H9 (cell line): ENCODE results near the gene EVC. TPM values are rescaled to one million over a fixed set of nuclear protein-coding genes. Genes with fewer than 3 reads are reported as not detected.

Experiments used
- DNase-seq: peaks from one replicate; pipeline ENCODE4 v3.0.0-alpha.2; 2017
- H2AFZ ChIP-seq: one replicate; pipeline ENCODE4 v1.6.1; 2013; ENCODE audit warnings: mild to moderate bottlenecking, low read length, control low read depth, moderate library complexity
- H2AK5ac ChIP-seq: 2 replicates; pipeline ENCODE4 v1.6.1; 2013; ENCODE audit warnings: low read length, control low read depth, mixed read lengths; ENCODE audit not compliant: insufficient read length
- H2BK120ac ChIP-seq: one replicate; pipeline ENCODE4 v1.6.1; 2013; ENCODE audit warnings: low read depth, mild to moderate bottlenecking, low read length, control low read depth, inconsistent platforms; ENCODE audit not compliant: poor library complexity, severe bottlenecking
- H2BK12ac ChIP-seq: 2 replicates; pipeline ENCODE4 v1.6.1; 2013; ENCODE audit warnings: low read length, control low read depth, mixed read lengths, low read depth; ENCODE audit not compliant: insufficient read length
- H2BK15ac ChIP-seq: 2 replicates; pipeline ENCODE4 v1.6.1; 2013; ENCODE audit warnings: low read depth, low read length, control low read depth
- H2BK20ac ChIP-seq: one replicate; pipeline ENCODE4 v1.6.1; 2013; ENCODE audit warnings: low read depth, mild to moderate bottlenecking, low read length, control low read depth, inconsistent platforms; ENCODE audit not compliant: poor library complexity, severe bottlenecking
- H2BK5ac ChIP-seq: 2 replicates; pipeline ENCODE4 v1.6.1; 2013; ENCODE audit warnings: low read length, control low read depth, mixed read lengths; ENCODE audit not compliant: insufficient read length
- H3K14ac ChIP-seq: 2 replicates; pipeline ENCODE4 v1.6.1; 2013; ENCODE audit warnings: low read length, control low read depth; ENCODE audit not compliant: insufficient read depth
- H3K18ac ChIP-seq: 2 replicates; pipeline ENCODE4 v1.6.1; 2013; ENCODE audit warnings: low read depth, mild to moderate bottlenecking, mixed read lengths, low read length, control low read depth; ENCODE audit not compliant: insufficient read length
- H3K23ac ChIP-seq: 2 replicates; pipeline ENCODE4 v1.6.1; 2013; ENCODE audit warnings: low read length, control low read depth, mixed read lengths, low read depth; ENCODE audit not compliant: insufficient read length
- H3K23me2 ChIP-seq: 2 replicates; pipeline ENCODE4 v1.6.1; 2013; ENCODE audit warnings: low read depth, mild to moderate bottlenecking, mixed read lengths, low read length, control low read depth; ENCODE audit not compliant: insufficient read length, poor library complexity, severe bottlenecking
- H3K27ac ChIP-seq: 2 replicates; pipeline ENCODE4 v1.5.1; 2013; ENCODE audit warnings: low read length, control low read depth, mixed read lengths, low read depth; ENCODE audit not compliant: insufficient read length
- H3K27me3 ChIP-seq: 2 replicates; pipeline ENCODE4 v1.6.1; 2013; ENCODE audit warnings: low read length, control low read depth, inconsistent platforms; ENCODE audit not compliant: insufficient read depth
- H3K4ac ChIP-seq: 2 replicates; pipeline ENCODE4 v1.6.1; 2013; ENCODE audit warnings: low read depth, mild to moderate bottlenecking, control low read depth, inconsistent platforms, low read length, moderate library complexity
- H3K4me1 ChIP-seq: 2 replicates; pipeline ENCODE4 v1.6.1; 2013; ENCODE audit warnings: low read length, control low read depth, inconsistent platforms; ENCODE audit not compliant: insufficient read depth
- H3K4me2 ChIP-seq: 2 replicates; pipeline ENCODE4 v1.6.1; 2013; ENCODE audit warnings: low read length, control low read depth, mixed read lengths; ENCODE audit not compliant: insufficient read length, insufficient read depth
- H3K56ac ChIP-seq: 2 replicates; pipeline ENCODE4 v1.6.1; 2013; ENCODE audit warnings: low read depth, mild to moderate bottlenecking, mixed read lengths, low read length, control low read depth; ENCODE audit not compliant: insufficient read length
- H3K79me1 ChIP-seq: 2 replicates; pipeline ENCODE4 v1.6.1; 2013; ENCODE audit warnings: low read depth, mild to moderate bottlenecking, moderate library complexity, low read length, control low read depth, inconsistent platforms; ENCODE audit not compliant: insufficient read depth, poor library complexity, severe bottlenecking
- H3K79me2 ChIP-seq: 2 replicates; pipeline ENCODE4 v1.6.1; 2013; ENCODE audit warnings: low read length, control low read depth, inconsistent platforms; ENCODE audit not compliant: insufficient read depth
- H3K9ac ChIP-seq: 2 replicates; pipeline ENCODE4 v1.6.1; 2013; ENCODE audit warnings: low read length, control low read depth, mixed read lengths; ENCODE audit not compliant: insufficient read length; ENCODE audit errors: extremely low read depth
- H3K9me3 ChIP-seq: one replicate; pipeline ENCODE4 v1.6.1; 2013; ENCODE audit warnings: low read depth, low read length, inconsistent platforms; ENCODE audit not compliant: control insufficient read depth
- H3T11ph ChIP-seq: one replicate; pipeline ENCODE4 v1.6.1; 2013; ENCODE audit warnings: mild to moderate bottlenecking, low read length, control low read depth, inconsistent platforms
- H4K20me1 ChIP-seq: one replicate; pipeline ENCODE4 v1.6.1; 2013; ENCODE audit not compliant: control insufficient read depth, insufficient read length, insufficient read depth
- H4K5ac ChIP-seq: 2 replicates; pipeline ENCODE4 v1.6.1; 2013; ENCODE audit warnings: low read depth, mild to moderate bottlenecking, mixed read lengths, low read length, control low read depth; ENCODE audit not compliant: insufficient read length
- H4K8ac ChIP-seq: replicated peaks from 2 replicates; pipeline ENCODE4 v1.6.1; 2013; ENCODE audit warnings: low read length, control low read depth, mixed read lengths, low read depth; ENCODE audit not compliant: insufficient read length
- H4K91ac ChIP-seq: 2 replicates; pipeline ENCODE4 v1.6.1; 2013; ENCODE audit warnings: low read depth, mild to moderate bottlenecking, moderate library complexity, mixed read lengths, low read length, control low read depth; ENCODE audit not compliant: insufficient read length
- H3K27ac Mint-ChIP-seq, 3 experiments: 2 replicates in 2 of 3; 3 replicates in 1 of 3; pipeline ENCODE4 v1.8.0; 2020 to 2021; ENCODE audit warnings: mixed read lengths in 3 of 3, mild to moderate bottlenecking in 1 of 3, moderate library complexity in 1 of 3
- H3K27me3 Mint-ChIP-seq: 2 replicates; pipeline ENCODE4 v1.8.0; 2021; ENCODE audit warnings: low read depth, mild to moderate bottlenecking, moderate library complexity, mixed read lengths
- H3K36me3 Mint-ChIP-seq, 3 experiments: 2 replicates in 2 of 3; 3 replicates in 1 of 3; pipeline ENCODE4 v1.8.0; 2020 to 2021; ENCODE audit warnings: low read depth in 3 of 3, mixed read lengths in 3 of 3; ENCODE audit not compliant: insufficient read depth in 1 of 3
- H3K4me1 Mint-ChIP-seq, 2 experiments: 2 replicates each; pipeline ENCODE4 v1.8.0; 2020; ENCODE audit warnings: mixed read lengths in 2 of 2
- H3K4me3 Mint-ChIP-seq, 2 experiments: 2 replicates in 1 of 2; 3 replicates in 1 of 2; pipeline ENCODE4 v1.8.0; 2020 to 2021; ENCODE audit warnings: mild to moderate bottlenecking in 2 of 2, mixed read lengths in 2 of 2, moderate library complexity in 1 of 2
- H3K9me3 Mint-ChIP-seq, 2 experiments: 2 replicates in 1 of 2; 3 replicates in 1 of 2; pipeline ENCODE4 v1.8.0; 2020; ENCODE audit warnings: mild to moderate bottlenecking in 2 of 2, mixed read lengths in 2 of 2, moderate library complexity in 1 of 2
- CTCF ChIP-seq: fragments of 200-600 bp; sonication (generic); conservative IDR thresholded peaks from 3 replicates; pipeline ENCODE4 v1.8.0; 2021; ENCODE audit warnings: antibody characterized with exemption, mild to moderate bottlenecking
- WGBS: extraction: QIAGEN DNeasy Blood & Tissue Kit; methylation state at CpG from one replicate; pipeline ENCODE4 v1.1.7; 2013; ENCODE audit warnings: missing lambda C conversion rate, low lambda C conversion rate, mixed read lengths; ENCODE audit not compliant: insufficient read length; ENCODE audit errors: extremely low coverage; 5-methylcytosine and 5-hydroxymethylcytosine counted together
- total RNA-seq: library from RNA; stranded (reverse); gene quantifications from 2 replicates; pipeline ENCODE4 v1.2.1, GENCODE V29; 2021

Gene EVC
- total RNA-seq, 1 experiment from 2014 or later, result 10.1 TPM

GRCh38 chr4:5824635-5825034 is 113.6 kb downstream of the EVC start:
- no peaks in the 10 kb centered on the region for H3K27me3 ChIP-seq
- H4K5ac ChIP-seq, result no peak overlapping the region
- DNase-seq, result no peak
- Mint-ChIP-seq H3K9me3 (no peaks in the 10 kb centered on the region; a peak in 1 of 5 replicates), H3K27ac (no peak overlapping the region), H3K27me3 (peaks cover 1% of the 10 kb centered on the region; the same call in 1 of the 2 replicates), H3K36me3 (peaks cover 63 to 75% (median 68%) of the 10 kb centered on the region in 3 experiments), H3K4me3 (no peak overlapping the region), H3K4me1 (peaks cover 0 to 2% of the 10 kb centered on the region in 2 experiments; a peak in 1 of 4 replicates)
- H2AFZ ChIP-seq, result no peak overlapping the region
- no peak overlapping the region for H3K9ac ChIP-seq
- no peak overlapping the region for H3K4ac ChIP-seq
- no peak overlapping the region for H3K27ac ChIP-seq
- no peaks in the 10 kb centered on the region for H3K23me2 ChIP-seq
- H3K56ac ChIP-seq, result no peak overlapping the region
- no peak overlapping the region for H3K18ac ChIP-seq
- no peaks in the 10 kb centered on the region for H3K4me1 ChIP-seq
- no peak overlapping the region for H3K4me2 ChIP-seq
- H4K20me1 ChIP-seq, result peaks cover 2% of the 10 kb centered on the region
- H2BK15ac ChIP-seq, result no peak overlapping the region
- no peak overlapping the region for H4K91ac ChIP-seq
- H3K14ac ChIP-seq, result no peak overlapping the region
- H2AK5ac ChIP-seq, result no peak overlapping the region
- H3K23ac ChIP-seq, result no peak overlapping the region
- no peak overlapping the region for H3T11ph ChIP-seq
- H2BK12ac ChIP-seq, result no peak overlapping the region
- H3K79me2 ChIP-seq, result no peaks in the 10 kb centered on the region
- H2BK120ac ChIP-seq, result no peak overlapping the region
- H3K9me3 ChIP-seq, result no peaks in the 10 kb centered on the region
- no peak overlapping the region for H2BK20ac ChIP-seq
- no peaks in the 10 kb centered on the region for H3K79me1 ChIP-seq
- no CpG with 5 or more reads among the region's 6 CpGs for WGBS
- H2BK5ac ChIP-seq, result no peak overlapping the region
- peak; percentile 65 for TF ChIP-seq CTCF
- H4K8ac ChIP-seq, result no peak overlapping the region
